ENCODE results near the gene RPL36AL. TPM values are rescaled to one million over a fixed set of nuclear protein-coding genes. Genes with fewer than 3 reads are reported as not detected.
A peak's percentile ranks its signal among the peaks of the same experiment; 100 is the strongest.

RPL36AL gene
- total RNA-seq, 2 experiments from 2014 or later, result 339 to 370 TPM

DNA sequence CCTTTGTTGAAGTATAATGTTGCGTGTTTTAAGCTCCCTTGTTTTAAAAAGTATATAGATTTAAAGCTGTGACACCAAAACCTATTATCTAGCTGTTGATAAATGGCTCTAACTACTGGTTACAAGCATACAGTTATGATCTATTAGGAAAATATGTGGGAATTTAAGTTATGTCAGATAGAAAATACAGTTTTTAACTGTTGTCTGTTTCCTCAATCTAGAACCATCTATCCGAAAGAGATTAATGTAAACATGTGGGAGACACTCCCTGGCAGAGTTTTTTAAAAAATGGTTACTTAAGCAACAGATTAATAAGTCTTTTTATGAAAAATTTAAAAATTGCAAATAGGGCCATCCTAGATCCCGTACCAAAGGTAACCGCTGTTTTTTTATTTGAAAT, 8.2 kb downstream of the RPL36AL start:
- no peak for DNase-seq
- POLR2A ChIA-PET, result interaction anchor here (1.5 to 6.1 kb wide), 2 partner anchors 8 to 25 kb away, joined by 4 to 26 read pairs; partner anchors contain the start of genes MGAT2 and RPL36AL
- H3K27me3 ChIP-seq (ENCODE audit: control insufficient read depth in 1 of 2, insufficient read depth in 2 of 2, low read length in 2 of 2), result no peaks in the 10 kb centered on the region

DNA sequence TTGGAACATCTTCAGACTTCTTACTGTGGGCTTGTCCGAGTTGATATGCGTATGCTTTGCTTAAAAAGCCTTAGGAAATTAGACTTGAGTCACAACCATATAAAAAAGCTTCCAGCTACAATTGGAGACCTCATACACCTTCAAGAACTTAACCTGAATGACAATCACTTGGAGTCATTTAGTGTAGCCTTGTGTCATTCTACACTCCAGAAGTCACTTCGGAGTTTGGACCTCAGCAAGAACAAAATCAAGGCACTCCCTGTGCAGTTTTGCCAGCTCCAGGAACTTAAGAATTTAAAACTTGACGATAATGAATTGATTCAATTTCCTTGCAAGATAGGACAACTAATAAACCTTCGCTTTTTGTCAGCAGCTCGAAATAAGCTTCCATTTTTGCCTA, 12.8 kb downstream of the RPL36AL start:
- no peaks in the 10 kb centered on the region for H3K9me3 ChIP-seq (ENCODE audit: control insufficient read depth in 1 of 2, insufficient read depth in 1 of 2, low read length in 2 of 2)
- Mint-ChIP-seq H3K27ac (no peak overlapping the region), H3K4me1 (ENCODE audit: low read depth) (peaks cover 7% of the 10 kb centered on the region), H3K4me3 (no peak overlapping the region), H3K36me3 (ENCODE audit: low read depth) (peaks cover 29% of the 10 kb centered on the region), H3K27me3 (no peaks in the 10 kb centered on the region), H3K9me3 (no peaks in the 10 kb centered on the region)
- intact Hi-C loops (cut with DNase I, micrococcal nuclease), result no loop called here
- no peak overlapping the region for H3K4me3 ChIP-seq (ENCODE audit: low read length)
- POLR2A ChIA-PET, result interaction anchor here (0.8 to 6.1 kb wide), 5 partner anchors 9 to 26 kb away, joined by 3 to 26 read pairs (median 5); partner anchors contain the start of genes LRR1, MGAT2, RPL36AL and RPS29
- H3K36me3 ChIP-seq (ENCODE audit: insufficient read depth, low read length), result peaks cover 8% of the 10 kb centered on the region
- no peak for TF ChIP-seq CTCF (IDR thresholded peaks at IDR 0.05)
- H3K27me3 ChIP-seq (ENCODE audit: control insufficient read depth in 1 of 2, insufficient read depth in 2 of 2, low read length in 2 of 2), result no peaks in the 10 kb centered on the region
- DNase-seq (no peak), ATAC-seq (ENCODE audit: poor library complexity) (no peak)
- CTCF ChIA-PET, result no interaction called here
- no peaks in the 10 kb centered on the region for H3K4me1 ChIP-seq (ENCODE audit: insufficient read depth, low read length)
- no peak overlapping the region for H3K27ac ChIP-seq (ENCODE audit: low read depth in 1 of 2, low read length in 2 of 2)

More for the DNA sequence above, 8.2 kb downstream of the RPL36AL start:
- Mint-ChIP-seq H3K4me1 (ENCODE audit: low read depth) (peaks cover 8% of the 10 kb centered on the region), H3K27ac (no peak overlapping the region), H3K9me3 (no peaks in the 10 kb centered on the region), H3K4me3 (no peak overlapping the region), H3K27me3 (no peaks in the 10 kb centered on the region), H3K36me3 (ENCODE audit: low read depth) (peaks cover 23% of the 10 kb centered on the region)
- ATAC-seq (ENCODE audit: poor library complexity), result no peak
- H3K4me1 ChIP-seq (ENCODE audit: insufficient read depth, low read length), result no peaks in the 10 kb centered on the region
- CTCF ChIA-PET, result no interaction called here
- no peak overlapping the region for H3K4me3 ChIP-seq (ENCODE audit: low read length)
- no peaks in the 10 kb centered on the region for H3K9me3 ChIP-seq (ENCODE audit: control insufficient read depth in 1 of 2, insufficient read depth in 1 of 2, low read length in 2 of 2)
- no peak overlapping the region for H3K27ac ChIP-seq (ENCODE audit: low read depth in 1 of 2, low read length in 2 of 2)
- intact Hi-C loops (cut with DNase I, micrococcal nuclease), result no loop called here
- peaks cover 8% of the 10 kb centered on the region for H3K36me3 ChIP-seq (ENCODE audit: insufficient read depth, low read length)
- TF ChIP-seq CTCF (IDR thresholded peaks at IDR 0.05), result no peak

DNA sequence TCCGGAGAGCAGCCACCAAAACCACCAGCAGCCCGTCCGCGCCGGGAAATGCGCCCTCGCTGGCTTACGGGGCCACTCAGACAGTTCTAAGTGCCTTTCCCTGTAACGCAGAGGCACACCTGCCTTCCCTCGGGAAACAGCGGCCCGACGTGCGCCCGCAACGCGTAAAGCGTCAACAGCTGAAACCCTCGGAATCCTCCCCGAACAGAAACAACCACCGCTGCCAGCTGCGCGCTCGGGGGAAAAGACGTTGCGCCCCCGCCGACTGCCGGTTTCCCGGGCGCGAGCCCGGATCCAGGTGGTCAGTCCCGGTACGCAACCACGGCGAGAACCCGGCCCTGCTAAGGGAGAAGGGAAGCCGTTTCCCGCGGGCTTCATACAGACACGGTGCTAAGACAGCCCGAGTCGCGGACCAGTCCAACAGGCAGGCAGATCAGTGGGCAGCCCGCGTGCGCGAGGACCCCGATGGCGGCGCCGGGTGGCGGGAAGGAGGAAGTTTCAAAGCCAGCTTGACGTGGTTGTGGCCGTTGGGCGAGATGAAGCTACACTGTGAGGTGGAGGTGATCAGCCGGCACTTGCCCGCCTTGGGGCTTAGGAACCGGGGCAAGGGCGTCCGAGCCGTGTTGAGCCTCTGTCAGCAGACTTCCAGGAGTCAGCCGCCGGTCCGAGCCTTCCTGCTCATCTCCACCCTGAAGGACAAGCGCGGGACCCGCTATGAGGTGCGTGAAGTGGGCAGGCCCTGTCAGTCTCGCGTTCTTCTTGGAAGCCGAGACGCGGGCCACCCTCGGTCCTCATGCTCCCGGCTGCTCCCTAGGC, 21.7 kb downstream of the RPL36AL start, which contains the start of gene LRR1:
Gene LRR1 (plus strand): TSS at position 456 of the 816 bp plus-strand sequence. CDS start 81 bp downstream, at position 537.
- no peaks in the 10 kb centered on the region for H3K27me3 Mint-ChIP-seq
- peaks cover 26% of the 10 kb centered on the region for H3K36me3 Mint-ChIP-seq (ENCODE audit: low read depth)
- peaks cover 13% of the 10 kb centered on the region for H3K4me1 ChIP-seq (ENCODE audit: insufficient read depth, low read length)
- peak within 1 kb of the TSS; percentile 97 for H3K4me3 Mint-ChIP-seq
- peak within 1 kb of the TSS; percentile 91 to 95 for H3K27ac ChIP-seq (ENCODE audit: low read depth in 1 of 2, low read length in 2 of 2)
- ChIA-PET CTCF (interaction anchor here (0.7 to 3.4 kb wide), 5 partner anchors 11 to 263 kb away, joined by 3 to 43 read pairs (median 11); partner anchors contain the start of genes MGAT2, RPL36AL and RPS29), POLR2A (interaction anchor here (0.6 to 8.5 kb wide), 14 partner anchors 9 to 713 kb away, joined by 3 to 141 read pairs (median 8); partner anchors contain the start of genes DMAC2L, DNAAF2, KLHDC2 and L2HGDH)
- H3K27me3 ChIP-seq (ENCODE audit: control insufficient read depth in 1 of 2, insufficient read depth in 2 of 2, low read length in 2 of 2), result no peaks in the 10 kb centered on the region
- H3K9me3 ChIP-seq (ENCODE audit: control insufficient read depth in 1 of 2, insufficient read depth in 1 of 2, low read length in 2 of 2), result no peaks in the 10 kb centered on the region
- intact Hi-C loops (cut with DNase I, micrococcal nuclease), result loop anchor here (1.0 to 5.0 kb wide), 4 partner anchors 12 to 169 kb away; partner anchors contain the start of genes MGAT2 (in 2 of the 2), RPL36AL (in 2 of the 2), KLHDC2 (in 1 of the 2) and RPS29 (in 1 of the 2)
- peaks cover 43% of the 10 kb centered on the region for H3K4me1 Mint-ChIP-seq (ENCODE audit: low read depth)
- ATAC-seq (ENCODE audit: poor library complexity) (peak; percentile 75), DNase-seq (peak; percentile 72 to 91 (median 84))
- H3K36me3 ChIP-seq (ENCODE audit: insufficient read depth, low read length), result peaks cover 2% of the 10 kb centered on the region
- H3K27ac Mint-ChIP-seq, result peak within 1 kb of the TSS; percentile 98
- H3K9me3 Mint-ChIP-seq, result no peaks in the 10 kb centered on the region
- peak within 1 kb of the TSS; percentile 98 for H3K4me3 ChIP-seq (ENCODE audit: low read length)
- no peak for TF ChIP-seq CTCF (IDR thresholded peaks at IDR 0.05)
